ENCODE results near the gene SLC4A1.

Gene SLC4A1

GRCh38 chr17:44267818-44268490 is at the start of gene SLC4A1:
TSS of gene SLC4A1 (minus strand) at chr17:44268135. CDS start at chr17:44262866, 5,269 bp downstream.
- Histone ChIP-seq H3K36me3 (ENCODE audit: insufficient read depth, low read length) (no peaks in the 10 kb centered on the region), H2AFZ (ENCODE audit: low read depth, low read length) (no peak within 1 kb of the TSS), H3K4me3 (ENCODE audit: low read length) (no peak within 1 kb of the TSS), H3K4me1 (ENCODE audit: insufficient read depth, low read length) (no peaks in the 10 kb centered on the region), H3K27me3 (ENCODE audit: insufficient read depth, low read length) (peaks cover 12% of the 10 kb centered on the region), H3K9me3 (ENCODE audit: low read length) (no peaks in the 10 kb centered on the region)

- Histone ChIP-seq H3K9me3 (ENCODE audit: low read length) (peaks cover 2% of the 10 kb centered on the region), H3K27me3 (ENCODE audit: insufficient read depth, low read length) (peaks cover 36% of the 10 kb centered on the region), H3K4me1 (ENCODE audit: insufficient read depth, low read length) (peaks cover 9% of the 10 kb centered on the region), H3K4me3 (ENCODE audit: low read length) (no peak overlapping the region), H3K36me3 (ENCODE audit: insufficient read depth, low read length) (peaks cover 22% of the 10 kb centered on the region), H2AFZ (ENCODE audit: low read depth, low read length) (no peak overlapping the region)
Measured at GRCh38 chr17:44317545-44317944, 49.6 kb upstream of the SLC4A1 start.

GRCh38 chr17:44315760-44316731 is 48.1 kb upstream of the SLC4A1 start:
- Histone ChIP-seq H3K27me3 (ENCODE audit: insufficient read depth, low read length) (peaks cover 42% of the 10 kb centered on the region), H2AFZ (ENCODE audit: low read depth, low read length) (no peak overlapping the region), H3K9me3 (ENCODE audit: low read length) (peaks cover 2% of the 10 kb centered on the region), H3K4me1 (ENCODE audit: insufficient read depth, low read length) (peaks cover 9% of the 10 kb centered on the region), H3K36me3 (ENCODE audit: insufficient read depth, low read length) (peaks cover 12% of the 10 kb centered on the region), H3K4me3 (ENCODE audit: low read length) (no peak overlapping the region)

- H3K4me1 ChIP-seq (ENCODE audit: insufficient read depth, low read length): peaks cover 16% of the 10 kb centered on the region
- peaks cover 2% of the 10 kb centered on the region for H3K9me3 ChIP-seq (ENCODE audit: low read length)
- H3K27me3 ChIP-seq (ENCODE audit: insufficient read depth, low read length): peaks cover 42% of the 10 kb centered on the region
- H3K4me3 ChIP-seq (ENCODE audit: low read length): no peak overlapping the region
- H3K36me3 ChIP-seq (ENCODE audit: insufficient read depth, low read length): peaks cover 6% of the 10 kb centered on the region
- H2AFZ ChIP-seq (ENCODE audit: low read depth, low read length): no peak overlapping the region
Measured at GRCh38 chr17:44314869-44315661, 47.1 kb upstream of the SLC4A1 start.

GRCh38 chr17:44314524-44314868 is 46.6 kb upstream of the SLC4A1 start:
- Histone ChIP-seq H3K4me3 (ENCODE audit: low read length) (no peak overlapping the region), H3K27me3 (ENCODE audit: insufficient read depth, low read length) (peaks cover 42% of the 10 kb centered on the region)

GRCh38 chr17:44314031-44314430 is 46.1 kb upstream of the SLC4A1 start:
- no peak overlapping the region for H2AFZ ChIP-seq (ENCODE audit: low read depth, low read length)
- no peak overlapping the region for H3K4me3 ChIP-seq (ENCODE audit: low read length)
- peaks cover 42% of the 10 kb centered on the region for H3K27me3 ChIP-seq (ENCODE audit: insufficient read depth, low read length)
- H3K36me3 ChIP-seq (ENCODE audit: insufficient read depth, low read length): no peaks in the 10 kb centered on the region
- H3K9me3 ChIP-seq (ENCODE audit: low read length): peaks cover 2% of the 10 kb centered on the region
- H3K4me1 ChIP-seq (ENCODE audit: insufficient read depth, low read length): peaks cover 25% of the 10 kb centered on the region

More at GRCh38 chr17:44314524-44314868, 46.6 kb upstream of the SLC4A1 start:
- no peak overlapping the region for H2AFZ ChIP-seq (ENCODE audit: low read depth, low read length)
- H3K36me3 ChIP-seq (ENCODE audit: insufficient read depth, low read length): peaks cover 3% of the 10 kb centered on the region
- peaks cover 20% of the 10 kb centered on the region for H3K4me1 ChIP-seq (ENCODE audit: insufficient read depth, low read length)
- H3K9me3 ChIP-seq (ENCODE audit: low read length): peaks cover 2% of the 10 kb centered on the region

- peaks cover under 1% of the 10 kb centered on the region for H3K9me3 ChIP-seq (ENCODE audit: low read length)
- no peak overlapping the region for H2AFZ ChIP-seq (ENCODE audit: low read depth, low read length)
Measured at GRCh38 chr17:44312396-44313104, 44.6 kb upstream of the SLC4A1 start.

GRCh38 chr17:44311562-44312181 is 43.7 kb upstream of the SLC4A1 start:
- H3K9me3 ChIP-seq (ENCODE audit: low read length): no peaks in the 10 kb centered on the region
- H2AFZ ChIP-seq (ENCODE audit: low read depth, low read length): no peak overlapping the region
- no peaks in the 10 kb centered on the region for H3K36me3 ChIP-seq (ENCODE audit: insufficient read depth, low read length)
- H3K4me1 ChIP-seq (ENCODE audit: insufficient read depth, low read length): peaks cover 39% of the 10 kb centered on the region
- no peak overlapping the region for H3K4me3 ChIP-seq (ENCODE audit: low read length)
- peaks cover 33% of the 10 kb centered on the region for H3K27me3 ChIP-seq (ENCODE audit: insufficient read depth, low read length)

More at GRCh38 chr17:44312396-44313104, 44.6 kb upstream of the SLC4A1 start:
- peaks cover 42% of the 10 kb centered on the region for H3K27me3 ChIP-seq (ENCODE audit: insufficient read depth, low read length)
- no peaks in the 10 kb centered on the region for H3K36me3 ChIP-seq (ENCODE audit: insufficient read depth, low read length)
- H3K4me3 ChIP-seq (ENCODE audit: low read length): no peak overlapping the region
- peaks cover 32% of the 10 kb centered on the region for H3K4me1 ChIP-seq (ENCODE audit: insufficient read depth, low read length)

- Histone ChIP-seq H2AFZ (ENCODE audit: low read depth, low read length) (no peak overlapping the region), H3K4me1 (ENCODE audit: insufficient read depth, low read length) (peaks cover 37% of the 10 kb centered on the region), H3K36me3 (ENCODE audit: insufficient read depth, low read length) (no peaks in the 10 kb centered on the region), H3K27me3 (ENCODE audit: insufficient read depth, low read length) (peaks cover 25% of the 10 kb centered on the region), H3K9me3 (ENCODE audit: low read length) (no peaks in the 10 kb centered on the region), H3K4me3 (ENCODE audit: low read length) (no peak overlapping the region)
Measured at GRCh38 chr17:44310609-44311376, 42.9 kb upstream of the SLC4A1 start.

- Histone ChIP-seq H3K36me3 (ENCODE audit: insufficient read depth, low read length) (no peaks in the 10 kb centered on the region), H3K4me1 (ENCODE audit: insufficient read depth, low read length) (peaks cover 35% of the 10 kb centered on the region), H3K4me3 (ENCODE audit: low read length) (no peak overlapping the region), H3K27me3 (ENCODE audit: insufficient read depth, low read length) (peaks cover 22% of the 10 kb centered on the region), H2AFZ (ENCODE audit: low read depth, low read length) (no peak overlapping the region), H3K9me3 (ENCODE audit: low read length) (no peaks in the 10 kb centered on the region)
Measured at GRCh38 chr17:44310188-44310587, 42.3 kb upstream of the SLC4A1 start.

- H3K4me1 ChIP-seq (ENCODE audit: insufficient read depth, low read length): peaks cover 30% of the 10 kb centered on the region
Measured at GRCh38 chr17:44309472-44309871, 41.5 kb upstream of the SLC4A1 start.

More at GRCh38 chr17:44309472-44309871, 41.5 kb upstream of the SLC4A1 start:
- Histone ChIP-seq H3K36me3 (ENCODE audit: insufficient read depth, low read length) (no peaks in the 10 kb centered on the region), H3K9me3 (ENCODE audit: low read length) (no peaks in the 10 kb centered on the region), H3K4me3 (ENCODE audit: low read length) (peak overlapping the region; percentile 59), H3K27me3 (ENCODE audit: insufficient read depth, low read length) (peaks cover 15% of the 10 kb centered on the region), H2AFZ (ENCODE audit: low read depth, low read length) (no peak overlapping the region)
